Measurements from ENCODE around the gene CST7. TPM values are rescaled to one million over a fixed set of nuclear protein-coding genes. Genes with fewer than 3 reads are reported as not detected.

CST7 gene
- total and polyA plus RNA-seq, 2 donors (not counting 3 experiments of a cell fraction or from before 2014, with no cell fraction given), result not detected

DNA sequence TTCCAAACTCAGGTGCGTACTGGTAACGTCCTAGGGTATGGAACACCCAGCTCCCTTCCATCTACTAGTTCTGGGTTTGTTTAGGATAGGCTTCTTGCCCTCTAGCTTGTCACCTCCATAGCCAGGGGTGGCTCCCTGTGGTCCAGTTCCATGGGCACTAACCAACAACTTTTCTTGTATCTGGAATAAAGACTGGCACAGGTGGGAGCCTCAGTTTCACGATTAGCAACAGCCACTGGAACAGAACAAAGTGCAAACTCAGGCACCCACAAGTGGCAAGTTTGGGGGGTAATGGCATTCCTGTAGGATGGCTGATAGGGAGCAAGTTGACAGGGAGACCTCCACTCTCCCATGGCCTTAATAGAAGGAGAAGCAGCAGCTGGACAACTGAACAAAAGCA lies 49.1 kb downstream of the CST7 start:
- dilution Hi-C loops (cut with MboI; ENCODE audit: extremely low pct_ligation_motif_present, low sequenced_read_pairs), result no loop called here
- TF ChIP-seq, protein P1, sequence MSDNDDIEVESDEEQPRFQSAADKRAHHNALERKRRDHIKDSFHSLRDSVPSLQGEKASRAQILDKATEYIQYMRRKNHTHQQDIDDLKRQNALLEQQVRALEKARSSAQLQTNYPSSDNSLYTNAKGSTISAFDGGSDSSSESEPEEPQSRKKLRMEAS (IDR thresholded peaks at IDR 0.05; ENCODE audit: insufficient read depth, insufficient read length), result no peak
- no peak for TF ChIP-seq GATA2 (IDR thresholded peaks at IDR 0.05; ENCODE audit: insufficient read depth, insufficient read length, low read depth, low read length)
- no peak for TF ChIP-seq EZH2 (IDR thresholded peaks at IDR 0.05; ENCODE audit: borderline replicate concordance, low read depth, low read length, severe bottlenecking)
- no peak for TF ChIP-seq MYC (IDR thresholded peaks at IDR 0.05; ENCODE audit: low read depth, low read length)
- no peak for TF ChIP-seq FOS (IDR thresholded peaks at IDR 0.05; ENCODE audit: borderline replicate concordance, insufficient read depth, low read length)
- TF ChIP-seq, protein P2, sequence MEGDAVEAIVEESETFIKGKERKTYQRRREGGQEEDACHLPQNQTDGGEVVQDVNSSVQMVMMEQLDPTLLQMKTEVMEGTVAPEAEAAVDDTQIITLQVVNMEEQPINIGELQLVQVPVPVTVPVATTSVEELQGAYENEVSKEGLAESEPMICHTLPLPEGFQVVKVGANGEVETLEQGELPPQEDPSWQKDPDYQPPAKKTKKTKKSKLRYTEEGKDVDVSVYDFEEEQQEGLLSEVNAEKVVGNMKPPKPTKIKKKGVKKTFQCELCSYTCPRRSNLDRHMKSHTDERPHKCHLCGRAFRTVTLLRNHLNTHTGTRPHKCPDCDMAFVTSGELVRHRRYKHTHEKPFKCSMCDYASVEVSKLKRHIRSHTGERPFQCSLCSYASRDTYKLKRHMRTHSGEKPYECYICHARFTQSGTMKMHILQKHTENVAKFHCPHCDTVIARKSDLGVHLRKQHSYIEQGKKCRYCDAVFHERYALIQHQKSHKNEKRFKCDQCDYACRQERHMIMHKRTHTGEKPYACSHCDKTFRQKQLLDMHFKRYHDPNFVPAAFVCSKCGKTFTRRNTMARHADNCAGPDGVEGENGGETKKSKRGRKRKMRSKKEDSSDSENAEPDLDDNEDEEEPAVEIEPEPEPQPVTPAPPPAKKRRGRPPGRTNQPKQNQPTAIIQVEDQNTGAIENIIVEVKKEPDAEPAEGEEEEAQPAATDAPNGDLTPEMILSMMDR (IDR thresholded peaks at IDR 0.05; ENCODE audit: extremely low read depth in 1 of 2, insufficient read depth in 1 of 2, low read depth in 1 of 2, low read length in 2 of 2), result no peak
- no peak for TF ChIP-seq JUN (IDR thresholded peaks at IDR 0.05; ENCODE audit: borderline replicate concordance, insufficient read depth, insufficient read length, low read depth)
- TF ChIP-seq POLR2A (IDR thresholded peaks at IDR 0.05; ENCODE audit: low read depth, low read length), result no peak
- TF ChIP-seq POLR2AphosphoS5 (IDR thresholded peaks at IDR 0.05; ENCODE audit: insufficient read depth, low read depth, low read length), result no peak
- Histone ChIP-seq H4K20me1 (replicated peaks; ENCODE audit: control insufficient read depth, extremely low read depth, insufficient read depth, low read length) (no peaks in the 10 kb centered on the region), H3K36me3 (ENCODE audit: control insufficient read depth in 2 of 2, extremely low read depth in 1 of 2, insufficient read depth in 2 of 2, low read length in 2 of 2) (no peaks in the 10 kb centered on the region), H3K4me2 (ENCODE audit: insufficient read depth, low read length) (no peak overlapping the region), H3K4me3 (replicated peaks in 1 of 3; ENCODE audit: insufficient read depth in 1 of 3, low read depth in 1 of 3, low read length in 3 of 3) (no peak overlapping the region), H3K9me1 (replicated peaks; ENCODE audit: control insufficient read depth, extremely low read depth, insufficient read depth, low read length) (no peaks in the 10 kb centered on the region), H3K27me3 (ENCODE audit: control insufficient read depth in 2 of 2, insufficient read depth in 2 of 2, low read length in 2 of 2) (peaks cover 0 to 12% of the 10 kb centered on the region in 2 experiments), H2AFZ (ENCODE audit: low read depth, low read length) (no peak overlapping the region), H3K9me3 (replicated peaks; ENCODE audit: control insufficient read depth, insufficient read depth, low read length) (no peaks in the 10 kb centered on the region), H3K27ac (ENCODE audit: insufficient read depth, low read depth, low read length) (no peak overlapping the region), H3K9ac (replicated peaks; ENCODE audit: extremely low read depth, insufficient read depth, low read length) (no peak overlapping the region), H3K79me2 (ENCODE audit: control insufficient read depth, insufficient read depth, low read length) (no peaks in the 10 kb centered on the region), H3K4me1 (ENCODE audit: control insufficient read depth, extremely low read depth, insufficient read depth, low read length) (peaks cover 9% of the 10 kb centered on the region)
- ChIA-PET POLR2A (no interaction called here), CTCF (no interaction called here)
- no TSS peak for BruUV-seq (replicated peaks)
- DNase-seq (ENCODE audit: low read depth, low spot score), result no peak
- intact Hi-C loops (cut with micrococcal nuclease), result no loop called here
- no peak for FAIRE-seq

All from endothelial cell of umbilical vein (primary cell).